GM18498 (cell line): ENCODE results near the gene BAG3.
A peak's percentile ranks its signal among the peaks of the same experiment; 100 is the strongest.
"Not testable (repeated sequence)": the region's sequence is repeated elsewhere in the genome, so short reads cannot be mapped to it uniquely, and the experiment has no call there.

ENCODE experiments used
- ATAC-seq: cut with Tn5 transposase; IDR thresholded peaks from one replicate; pipeline ENCODE4 v1.9.1; 2021; ENCODE audit warnings: mild to moderate bottlenecking, moderate library complexity; ENCODE audit not compliant: unreplicated experiment

BAG3 gene

DNA sequence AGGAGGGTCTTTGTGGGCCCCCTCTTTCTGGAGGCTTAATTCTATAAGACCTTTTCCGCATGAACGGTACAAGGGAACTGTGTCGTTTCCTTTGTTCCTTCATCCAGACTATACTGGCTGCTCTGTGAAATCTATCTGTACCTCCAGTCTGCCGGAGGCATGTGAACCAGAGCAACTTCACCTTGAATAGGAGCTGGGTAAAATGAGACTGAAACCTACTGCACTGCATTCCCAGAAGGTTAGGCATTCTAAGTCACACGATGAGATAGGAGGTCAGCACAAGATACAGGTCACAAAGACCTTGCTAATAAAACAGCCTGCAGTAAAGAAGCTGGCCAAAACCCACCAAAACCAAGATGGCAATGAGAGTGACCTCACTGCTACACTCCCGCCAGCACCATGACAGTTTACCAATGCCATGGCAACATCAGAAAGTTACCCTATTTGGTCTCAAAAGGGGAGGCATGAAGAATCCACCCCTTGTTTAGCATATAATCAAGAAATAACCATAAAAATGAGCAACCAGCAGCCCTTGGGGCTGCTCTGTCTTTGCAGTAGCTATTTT, 37.9 kb downstream of the BAG3 start:
- no peak for ATAC-seq

DNA sequence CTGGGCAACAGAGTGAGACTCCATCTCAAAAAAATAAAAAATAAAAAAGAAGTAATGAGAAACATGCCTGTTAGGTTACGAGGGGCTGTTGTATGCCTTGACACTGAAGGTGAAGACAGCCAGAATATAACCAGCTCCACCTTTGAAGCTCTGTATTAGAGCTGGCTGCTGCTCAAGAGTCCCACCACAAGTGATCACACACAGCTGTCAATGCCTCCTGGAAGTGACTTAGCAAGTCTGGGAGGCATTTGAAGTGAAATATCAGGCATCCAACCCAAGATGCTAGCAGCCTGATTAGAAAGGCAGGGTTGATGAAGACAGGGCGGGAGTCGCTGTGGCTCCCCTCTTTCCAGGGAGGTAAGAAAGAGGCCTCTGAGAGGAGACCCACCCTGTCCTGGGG, 40.5 kb downstream of the BAG3 start:
- no peak for ATAC-seq

DNA sequence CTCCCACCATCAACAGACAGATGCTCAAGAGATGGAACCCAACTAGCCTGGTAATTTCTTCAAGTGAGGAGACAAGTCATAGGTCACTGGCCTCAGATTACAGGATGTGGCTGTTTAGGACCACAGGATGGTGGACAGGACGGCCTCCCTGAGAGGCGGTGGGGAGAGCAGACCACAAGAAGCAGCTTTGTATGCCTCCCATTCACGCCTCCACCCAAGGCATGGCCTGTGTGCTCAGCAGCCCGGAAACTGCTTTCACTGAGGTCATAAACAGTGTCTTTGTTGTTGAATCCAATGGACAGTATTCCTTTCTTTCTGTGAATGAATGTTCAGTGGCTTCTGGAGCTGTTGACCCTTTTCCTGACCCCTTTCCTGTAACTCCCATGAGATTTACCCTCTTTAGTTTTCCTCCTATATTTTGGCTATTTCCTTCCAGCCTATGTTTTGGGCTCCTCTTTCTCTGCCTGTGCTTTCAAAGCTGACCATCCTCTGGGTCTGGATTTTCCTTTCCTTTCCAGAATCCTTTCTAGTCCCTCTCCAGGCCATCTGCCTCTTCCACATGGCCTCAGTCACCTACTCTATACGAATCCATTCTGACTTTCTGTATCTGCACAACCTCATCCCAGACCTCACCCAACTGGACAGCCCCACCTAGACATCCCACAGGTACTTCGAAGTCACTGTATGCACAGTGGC, 42.2 kb downstream of the BAG3 start:
- ATAC-seq: no peak

DNA sequence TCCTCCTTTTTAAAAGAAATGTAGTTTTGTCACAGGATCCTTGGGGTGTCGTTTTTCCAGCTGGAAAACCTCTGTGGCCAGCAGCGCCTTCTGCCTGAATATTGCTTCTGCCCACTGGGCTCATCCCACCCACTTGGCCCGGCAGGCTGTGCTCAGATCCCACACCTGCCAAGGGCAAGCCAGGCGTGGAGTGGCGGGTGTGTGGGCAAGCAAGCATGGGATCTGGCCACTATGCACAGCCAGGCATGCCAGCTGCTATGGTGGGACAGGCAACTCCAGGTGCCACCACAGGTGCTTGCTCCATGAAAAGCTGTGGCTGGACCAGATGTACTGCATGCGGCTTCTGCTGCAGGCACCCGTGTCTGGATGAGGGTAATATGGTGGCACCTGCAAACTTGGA, 43.4 kb downstream of the BAG3 start:
- no peak for ATAC-seq

DNA sequence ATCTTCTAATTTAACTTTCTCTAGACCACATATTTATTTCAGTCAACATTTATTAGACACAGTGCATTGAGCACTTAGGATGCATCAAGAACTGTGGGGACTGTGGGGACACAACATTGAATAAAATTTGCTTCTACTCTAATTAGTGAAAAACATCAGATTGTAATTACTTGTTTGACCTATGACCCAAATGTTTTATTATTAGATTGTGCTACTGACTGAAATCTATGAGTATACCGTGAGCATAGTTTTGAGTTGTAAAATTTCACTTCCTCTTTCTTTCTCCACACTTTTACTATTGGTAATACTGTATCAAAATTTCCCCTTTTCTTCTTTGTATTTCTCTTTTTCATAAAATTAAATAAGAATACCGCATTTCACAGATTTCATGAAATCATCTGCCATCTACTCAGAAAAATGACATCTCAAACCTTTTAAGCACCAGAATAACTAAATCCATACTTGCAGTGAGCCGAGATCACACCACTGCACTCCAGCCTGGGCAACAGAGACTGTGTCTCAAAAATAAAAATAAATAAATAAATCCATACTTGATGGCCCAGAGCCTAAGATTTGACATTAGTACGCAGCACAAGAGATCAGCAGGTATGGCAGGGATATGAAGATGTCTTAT, 49.3 kb downstream of the BAG3 start:
- peak; percentile 46 for ATAC-seq

DNA sequence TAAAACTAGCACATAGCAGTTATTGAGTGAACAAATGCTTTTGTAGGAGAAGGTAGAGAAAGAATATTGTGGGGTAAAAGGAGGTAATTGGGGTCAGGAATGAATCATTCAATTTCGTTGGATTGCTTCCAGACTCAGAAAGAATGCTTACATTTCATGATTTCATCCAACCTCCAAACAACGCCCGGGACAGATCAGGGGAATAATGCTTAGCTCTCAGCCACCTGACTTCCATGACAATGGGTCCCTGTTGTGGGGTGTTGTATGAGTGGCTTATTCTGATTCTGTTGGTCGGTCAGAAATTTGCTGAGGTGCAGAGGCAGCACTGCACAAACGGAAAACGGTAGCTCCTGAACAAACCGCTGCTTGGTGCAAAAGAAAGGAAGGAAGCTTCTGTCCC, 50.7 kb downstream of the BAG3 start:
- no peak for ATAC-seq

DNA sequence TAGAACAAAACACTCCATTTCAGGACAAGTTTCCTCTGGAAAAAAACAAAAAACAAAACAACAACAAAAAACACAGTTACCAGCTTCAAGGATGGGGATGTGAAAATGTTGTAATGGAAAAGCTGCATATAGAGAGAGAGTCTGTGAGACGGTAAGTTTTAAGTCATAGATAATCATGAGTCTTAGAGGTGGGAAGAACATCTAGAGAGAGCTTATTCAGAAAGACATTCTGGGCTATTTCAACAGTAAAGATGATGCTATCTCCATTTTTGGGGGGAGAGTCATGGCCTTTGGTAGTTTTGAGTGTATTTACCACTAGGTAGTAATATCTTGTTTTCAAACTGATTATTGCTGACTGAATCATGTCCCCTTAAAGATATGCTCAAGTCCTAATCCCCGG, 51.4 kb downstream of the BAG3 start:
- no peak for ATAC-seq

DNA sequence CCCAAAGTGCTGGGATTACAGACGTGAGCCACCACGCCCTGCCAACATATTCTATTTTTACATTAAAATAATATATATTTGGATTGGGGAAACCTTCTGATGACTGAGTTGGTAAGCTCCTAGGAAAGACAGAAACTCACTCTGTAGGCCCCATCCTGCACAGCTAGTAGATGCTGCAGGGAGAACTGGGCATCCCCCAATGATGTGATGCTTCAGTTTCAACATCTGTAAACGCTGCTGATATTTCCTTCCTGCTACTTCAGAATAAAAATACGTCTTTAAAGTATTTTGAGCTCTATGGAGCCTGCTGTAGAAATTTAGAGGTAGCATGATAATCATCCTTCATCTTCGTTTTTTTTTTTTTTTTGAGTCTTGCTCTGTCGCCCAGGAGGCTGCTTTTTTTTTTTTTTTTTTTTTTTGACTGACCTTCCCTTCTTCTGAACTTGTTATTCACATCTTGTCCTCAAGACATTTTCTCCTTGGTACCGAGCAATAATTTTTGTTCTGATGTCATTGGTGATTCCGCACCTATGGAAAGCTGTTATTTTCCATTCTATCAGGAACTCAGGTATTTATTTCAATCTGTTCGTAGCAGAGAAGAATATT, 52.8 kb downstream of the BAG3 start:
- no peak for ATAC-seq

DNA sequence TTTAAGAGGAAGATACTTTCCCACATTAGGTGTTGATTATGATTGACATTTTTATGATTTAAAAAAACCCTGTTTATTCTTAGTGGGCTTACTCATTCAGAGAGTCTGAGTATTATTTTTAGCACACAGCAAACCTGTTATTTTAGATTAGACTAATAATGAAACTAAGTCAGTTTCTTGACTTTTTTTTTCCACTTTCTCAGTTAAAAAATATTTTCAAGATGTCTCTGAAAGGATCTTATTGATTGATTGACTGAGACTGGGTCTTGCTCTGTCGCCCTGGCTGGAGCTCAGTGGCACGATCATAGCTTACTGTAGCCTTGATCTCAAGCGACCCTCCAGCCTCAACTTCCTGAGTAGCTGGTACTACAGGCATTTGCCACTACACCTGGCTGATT, 54.3 kb downstream of the BAG3 start:
- ATAC-seq: peak; percentile 48

DNA sequence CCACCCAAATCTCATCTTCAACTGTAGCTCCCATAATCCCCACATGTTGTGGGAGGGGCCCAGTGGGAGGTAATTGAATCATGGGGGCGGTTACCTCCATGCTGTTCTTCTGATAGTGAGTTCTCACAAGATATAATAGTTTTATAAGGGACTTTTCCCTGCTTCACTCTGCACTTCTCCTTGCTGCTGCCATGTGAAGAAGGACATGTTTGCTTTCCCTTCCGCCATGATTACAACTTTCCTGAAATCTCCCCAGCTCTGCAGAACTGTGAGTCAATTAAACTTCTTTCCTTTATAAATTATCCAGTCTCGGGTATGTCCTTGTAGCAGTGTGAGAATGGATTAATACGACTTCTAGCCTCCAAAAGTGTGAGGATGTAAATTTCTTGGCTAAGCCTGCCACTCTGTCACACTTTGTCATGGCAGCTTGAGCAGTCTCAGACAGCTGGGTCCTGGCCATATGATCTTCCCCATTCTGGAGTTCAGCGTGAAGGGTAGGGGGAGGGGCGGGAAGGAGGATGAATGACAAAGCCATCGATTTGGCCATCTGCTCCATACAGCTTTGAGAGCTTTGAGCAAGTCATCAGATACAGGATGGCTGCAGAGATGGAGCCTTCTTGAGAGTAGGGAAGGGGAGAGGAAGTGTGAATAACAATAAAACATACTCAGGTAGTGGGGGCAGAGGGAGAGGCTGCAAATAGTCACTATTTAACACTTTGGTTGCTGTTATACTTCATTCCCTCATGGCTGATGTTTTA, 55.5 kb downstream of the BAG3 start:
- no peak for ATAC-seq

DNA sequence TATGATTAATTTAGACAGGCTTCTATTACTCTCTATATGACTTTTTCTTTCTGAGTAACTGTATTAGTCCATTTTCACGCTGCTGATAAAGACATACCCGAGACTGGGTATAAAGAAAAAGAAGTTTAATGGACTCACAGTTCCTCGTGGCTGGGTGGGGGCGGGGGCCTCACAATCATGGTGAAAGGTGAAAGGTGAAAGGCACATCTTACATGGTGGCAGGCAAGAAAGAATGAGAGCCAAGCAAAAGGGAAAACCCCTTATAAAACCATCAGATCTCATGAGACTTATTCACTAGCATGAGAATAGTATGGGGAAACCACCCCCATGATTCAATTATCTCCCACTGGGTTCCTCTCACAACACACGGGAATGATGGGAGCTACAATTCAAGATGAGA, 56.2 kb downstream of the BAG3 start:
- ATAC-seq: not testable (repeated sequence)

DNA sequence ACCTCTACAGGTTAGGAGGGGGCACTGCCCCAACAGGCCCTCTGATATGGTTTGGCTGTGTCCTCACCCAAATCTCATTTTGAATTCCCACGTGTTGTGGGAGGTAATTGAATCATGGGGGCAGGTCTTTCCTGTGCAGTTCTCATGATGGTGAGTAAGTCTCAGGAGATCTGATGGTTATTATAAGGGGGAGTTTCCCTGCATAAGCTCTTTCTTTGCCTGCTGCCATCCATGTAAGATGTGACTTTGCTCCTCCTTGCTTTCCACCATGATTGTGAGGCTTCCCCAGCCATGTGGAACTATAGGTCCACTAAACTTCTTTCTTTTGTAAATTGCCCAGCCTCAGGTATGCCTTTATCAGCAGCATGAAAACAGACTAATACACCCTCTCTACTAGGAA, 59.8 kb downstream of the BAG3 start:
- ATAC-seq: not testable (repeated sequence)

DNA sequence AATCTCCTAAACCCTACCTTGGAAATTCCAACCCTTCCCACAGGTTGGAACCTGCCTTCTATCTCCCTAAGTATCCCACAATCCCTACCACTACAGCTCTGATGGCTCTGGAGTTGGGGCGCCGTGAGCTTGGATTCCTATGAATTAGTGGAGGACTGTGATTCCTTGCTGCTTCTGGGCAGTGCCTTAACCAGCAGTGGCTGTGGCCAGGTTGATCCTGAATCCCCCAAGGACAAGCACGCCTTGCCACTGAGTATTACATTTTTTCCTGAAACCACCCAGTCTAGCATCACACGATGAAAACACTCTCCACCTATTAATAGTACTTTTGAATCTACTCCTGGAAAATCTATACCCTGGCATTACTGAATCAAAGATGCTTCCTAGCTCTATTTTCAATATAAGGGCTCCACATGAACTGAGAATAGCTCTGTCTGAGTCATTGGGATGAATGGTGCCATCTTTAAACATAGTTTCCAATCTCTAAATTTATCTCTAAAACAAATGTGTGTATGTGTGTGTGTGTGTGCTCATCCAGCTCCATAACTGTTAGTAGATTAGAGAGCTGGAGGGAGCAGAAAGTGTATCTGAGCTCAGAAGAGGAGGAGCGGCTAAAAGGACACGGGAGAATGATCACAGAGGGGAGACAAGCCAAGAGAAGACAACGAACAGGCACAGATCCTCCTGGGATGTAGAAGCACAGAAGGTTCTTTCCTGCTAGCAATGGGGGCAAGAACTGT, 62.7 kb downstream of the BAG3 start:
- ATAC-seq: no peak

DNA sequence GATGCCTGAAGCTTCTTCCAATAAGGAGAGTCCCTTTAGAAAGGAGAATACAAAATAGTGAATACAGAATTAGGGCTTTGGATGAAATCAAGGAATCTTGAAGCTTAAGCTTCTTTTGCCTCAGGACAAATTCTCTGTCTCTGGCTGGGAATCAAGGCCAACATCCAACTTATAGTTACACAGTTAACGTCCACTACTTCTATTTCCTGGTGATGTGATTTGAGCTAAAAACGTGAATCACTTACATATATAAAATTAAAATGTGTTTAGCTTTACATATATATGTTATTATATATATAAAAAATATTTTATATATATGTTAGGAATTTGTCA, 63.3 kb downstream of the BAG3 start:
- no peak for ATAC-seq

DNA sequence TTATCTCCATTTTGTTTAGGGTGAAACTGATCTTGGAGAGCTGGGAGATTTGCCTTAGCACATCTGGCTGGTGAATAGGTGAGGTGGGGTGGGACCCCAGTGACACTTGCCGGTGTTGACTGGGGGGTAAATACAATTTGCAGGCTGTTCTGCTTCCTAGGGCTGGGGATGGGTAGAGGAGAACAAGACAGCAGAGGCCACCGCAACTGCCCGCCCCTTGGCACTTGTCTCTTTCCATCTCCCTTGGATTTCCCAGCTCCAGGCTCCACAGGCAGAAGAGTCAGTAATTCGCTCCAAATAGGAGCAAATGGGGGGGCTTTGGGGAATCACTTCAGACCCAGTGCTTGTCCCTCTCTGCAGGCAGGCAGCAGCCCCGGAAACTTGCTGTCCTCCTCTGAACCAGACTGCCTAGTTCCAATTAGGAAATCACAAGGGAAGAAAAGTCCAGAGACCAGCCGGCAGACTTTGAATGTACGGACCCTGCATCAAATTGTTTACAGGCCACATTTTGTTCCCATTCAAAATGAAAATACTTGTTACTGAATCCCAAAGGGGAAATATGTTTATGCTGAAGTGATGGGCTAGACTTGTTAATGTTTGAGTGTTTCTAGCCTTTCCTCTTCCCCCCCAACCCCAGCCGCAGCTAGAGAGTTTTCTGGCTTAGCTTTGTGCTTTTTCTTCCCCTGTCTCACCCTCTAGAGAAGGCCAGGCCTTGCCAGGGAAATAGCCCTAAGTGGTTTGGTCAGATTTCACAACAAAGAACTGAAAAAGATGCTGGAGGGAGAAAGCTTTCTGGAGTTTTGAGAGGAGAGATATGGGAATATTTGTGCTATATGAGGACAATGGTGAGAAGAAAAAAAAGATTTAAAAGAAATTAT, 64.7 kb downstream of the BAG3 start:
- no peak for ATAC-seq

DNA sequence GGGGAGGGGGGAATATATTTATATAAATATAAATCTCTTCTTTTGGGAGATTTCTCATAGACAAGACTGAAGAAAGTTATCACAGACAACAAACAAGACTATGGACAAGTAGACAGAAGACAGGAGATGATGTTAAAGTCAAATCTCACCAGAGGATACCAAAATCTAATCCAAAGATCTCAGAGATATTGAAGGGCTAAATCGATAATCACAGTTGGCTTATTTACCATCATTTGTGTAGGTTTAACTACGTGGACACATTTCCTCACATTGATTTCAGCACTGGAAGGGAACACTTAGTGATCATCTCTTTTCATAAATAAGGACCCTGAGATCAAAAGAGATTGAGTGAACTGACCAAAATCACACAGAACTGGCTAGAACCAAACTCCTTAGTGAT, 72.0 kb downstream of the BAG3 start:
- ATAC-seq: no peak

DNA sequence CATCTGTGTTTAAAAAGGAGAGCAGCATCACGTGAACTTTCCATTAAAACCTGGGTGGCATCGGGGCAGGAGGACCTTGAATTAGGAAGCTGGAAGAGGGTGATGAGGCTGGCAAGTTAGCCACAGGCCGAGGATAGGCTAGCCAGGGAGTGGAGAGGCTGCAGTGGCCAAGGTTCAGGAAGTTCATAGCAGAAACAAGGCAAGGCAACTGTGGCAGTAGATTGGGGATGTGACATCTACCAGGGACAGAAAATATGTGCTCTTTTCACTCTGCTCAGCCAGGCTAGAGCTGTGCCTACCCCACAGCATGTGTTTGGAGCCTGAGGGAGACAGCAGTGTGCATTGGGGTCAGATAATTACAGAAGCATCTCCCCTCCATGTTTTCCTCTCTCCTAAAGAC, 72.4 kb downstream of the BAG3 start:
- ATAC-seq: no peak

DNA sequence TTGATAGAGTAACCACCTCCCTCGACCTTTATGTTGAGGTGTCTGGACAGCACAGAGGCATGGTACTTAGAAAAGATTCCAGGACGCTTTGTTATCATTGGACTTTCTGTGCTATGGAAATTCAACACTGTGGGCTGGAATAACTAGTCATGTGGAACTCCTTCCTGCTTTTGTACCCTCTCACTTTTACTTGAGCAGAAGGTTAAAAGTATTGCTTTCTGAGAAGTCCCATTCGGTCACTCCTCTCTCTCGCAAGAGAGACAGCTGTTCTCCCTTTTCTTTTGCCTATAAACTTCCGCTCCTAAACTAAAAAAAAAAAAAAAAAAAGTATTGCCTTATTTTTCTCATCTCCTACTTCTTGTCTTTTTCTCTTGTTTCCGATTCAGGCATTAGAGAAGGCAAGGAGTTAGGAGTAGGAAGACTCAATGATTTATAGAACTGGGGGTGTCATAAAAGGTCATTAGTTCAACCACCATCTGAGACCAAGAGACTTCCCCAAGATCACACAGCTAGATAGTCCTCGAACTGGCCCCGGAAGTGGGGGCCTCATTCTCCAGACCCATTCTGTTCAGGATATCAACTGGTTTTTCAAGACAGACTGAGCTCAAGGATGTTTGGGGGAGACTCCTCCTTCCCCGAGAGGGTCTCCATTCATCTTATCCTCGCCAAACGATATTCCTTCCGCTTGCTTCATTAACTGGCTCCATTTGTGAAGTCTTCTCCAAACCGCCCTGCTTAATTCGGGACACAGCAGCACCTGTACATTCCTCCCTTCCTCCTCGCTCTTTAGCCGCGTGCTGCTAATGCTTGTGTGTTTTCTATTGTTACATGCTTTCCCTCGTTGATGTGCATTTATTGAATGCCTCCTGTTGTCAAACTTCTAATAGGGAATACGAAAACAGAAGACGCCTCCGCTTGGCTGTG, 73.7 kb downstream of the BAG3 start:
- ATAC-seq: peak; percentile 15

DNA sequence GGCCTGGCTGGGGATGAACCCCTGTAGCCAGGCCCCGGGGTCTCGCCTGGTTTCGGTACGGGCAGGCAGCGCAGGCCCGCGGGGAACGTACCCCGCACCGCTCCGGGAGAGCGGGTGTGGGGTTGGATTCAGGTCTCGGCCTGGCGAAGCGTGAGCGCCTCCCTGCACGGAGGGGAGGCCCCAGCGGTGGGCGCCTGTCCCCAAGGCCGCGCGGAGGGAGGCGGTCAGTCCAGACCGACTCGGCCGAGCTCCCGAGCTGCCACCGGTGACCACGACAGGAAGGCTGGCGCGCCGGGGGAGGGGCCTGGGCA, 74.3 kb downstream of the BAG3 start:
- no peak for ATAC-seq
